GM12892 (cell line): ENCODE results near the gene AP3M1.

Source experiments
- DNase-seq: peaks from one replicate; pipeline ENCODE4 v3.0.0; 2011; ENCODE audit not compliant: insufficient read length
- FAIRE-seq: peaks from 2 replicates; lab custom pipeline; 2011; peaks lifted over from hg19 to GRCh38; lab: Jason Lieb, UNC
- POLR2A ChIP-seq: IDR thresholded peaks from 2 replicates; pipeline ENCODE4 v1.6.1; 2011; ENCODE audit warnings: low read depth, low read length, control low read depth
- POLR2AphosphoS5 ChIP-seq: IDR thresholded peaks from 2 replicates; pipeline ENCODE4 v1.6.1; 2011; ENCODE audit warnings: low read depth, low read length, control low read depth
- TAF1 ChIP-seq: IDR thresholded peaks from 2 replicates; pipeline ENCODE4 v1.6.1; 2011; ENCODE audit warnings: low read depth, mild to moderate bottlenecking, control low read depth, low read length, borderline replicate concordance

Gene AP3M1

DNA sequence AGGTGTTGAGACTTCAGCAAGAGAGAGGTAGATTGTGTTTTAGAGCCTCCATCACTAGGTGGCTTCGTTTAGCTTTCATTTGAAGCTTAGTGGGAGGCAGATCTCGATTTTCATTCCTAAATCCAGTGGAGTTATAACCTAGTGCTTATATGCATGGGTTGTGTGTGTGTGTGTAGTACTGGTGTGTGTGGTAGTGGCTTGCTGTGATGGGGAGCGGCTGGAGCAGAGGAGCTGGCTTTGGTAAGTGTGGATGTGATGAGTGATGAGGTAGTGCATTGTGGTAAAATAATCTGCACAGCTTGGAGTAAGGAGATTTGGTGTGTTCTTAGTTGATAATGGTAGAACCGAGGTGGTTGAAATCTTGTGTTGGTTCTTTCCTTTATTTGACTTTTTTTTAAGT, 43.2 kb downstream of the AP3M1 start:
- FAIRE-seq: no peak
- TF ChIP-seq POLR2A (no peak), POLR2AphosphoS5 (no peak), TAF1 (no peak)
- no peak for DNase-seq

GRCh38 chr10:74104996-74105395, 45.6 kb downstream of the AP3M1 start:
- TF ChIP-seq TAF1: no peak
- no peak for TF ChIP-seq POLR2AphosphoS5
- TF ChIP-seq POLR2A: no peak
- DNase-seq (no peak), FAIRE-seq (no peak)

DNA sequence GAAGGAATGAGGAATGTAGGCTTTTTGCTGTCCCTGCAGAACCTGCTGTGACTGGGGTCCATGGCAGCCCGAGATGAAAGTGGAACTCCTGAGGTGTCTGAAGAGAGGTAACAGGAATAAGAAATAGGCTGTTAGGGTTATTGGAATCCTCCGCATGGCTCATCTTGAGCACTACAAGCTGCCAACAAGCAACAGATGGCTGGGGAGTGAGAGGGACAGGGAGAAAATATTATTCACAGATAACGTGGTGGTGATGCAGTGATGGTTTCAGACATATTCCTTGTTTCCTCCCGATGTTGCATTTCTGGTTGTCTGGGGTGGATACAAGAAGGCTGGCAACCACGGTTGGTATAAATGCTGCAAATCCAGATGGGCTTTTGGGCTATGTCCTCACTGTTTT, 46.1 kb downstream of the AP3M1 start:
- TF ChIP-seq POLR2AphosphoS5: no peak
- TF ChIP-seq POLR2A: no peak
- TF ChIP-seq TAF1: no peak
- DNase-seq: no peak
- FAIRE-seq: no peak

- TF ChIP-seq TAF1: no peak
- DNase-seq (peak; percentile 27), FAIRE-seq (no peak)
Measured at GRCh38 chr10:74103560-74104258, 46.9 kb downstream of the AP3M1 start.

DNA sequence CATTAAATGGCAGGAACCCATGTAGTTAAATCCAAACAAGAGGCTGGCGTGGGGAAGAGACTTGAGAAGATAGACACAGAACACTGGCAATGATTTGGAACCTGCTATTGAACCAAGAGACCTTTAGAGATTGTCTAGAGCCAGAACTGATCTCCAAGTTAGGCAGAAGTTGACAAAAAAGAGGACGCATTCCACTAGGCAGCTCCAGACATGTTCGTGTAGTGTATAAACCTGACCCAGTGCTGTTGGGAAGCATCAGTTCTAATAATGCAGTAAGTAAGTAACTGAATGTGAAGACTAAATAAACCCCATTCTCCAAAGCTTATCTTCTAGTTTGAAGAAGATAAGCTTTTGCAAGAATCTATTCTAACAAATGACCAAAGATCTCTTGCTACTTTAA, 50.8 kb downstream of the AP3M1 start:
- TF ChIP-seq POLR2A: no peak
- no peak for TF ChIP-seq TAF1
- TF ChIP-seq POLR2AphosphoS5: no peak
- FAIRE-seq: no peak
- no peak for DNase-seq

DNA sequence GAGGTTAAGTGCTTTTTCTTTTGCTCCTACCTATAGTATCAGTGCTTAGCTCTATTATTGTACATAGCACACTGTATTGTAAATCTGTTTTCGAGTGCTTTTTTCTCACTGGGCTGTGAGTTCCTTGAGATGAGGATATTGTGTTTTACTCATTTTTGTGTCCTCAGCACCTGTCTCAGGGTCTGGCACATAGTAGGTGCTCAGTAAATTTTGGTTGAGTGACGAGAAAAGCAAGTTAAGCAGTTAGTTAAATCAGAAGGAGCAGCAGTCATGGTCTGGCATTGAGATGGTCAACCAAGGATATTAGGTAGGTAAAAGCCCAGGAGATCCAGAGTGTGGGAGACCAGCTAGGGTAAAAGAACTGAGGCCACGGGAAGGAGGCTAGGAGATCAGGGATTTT, 51.2 kb downstream of the AP3M1 start:
- FAIRE-seq (no peak), DNase-seq (no peak)
- TF ChIP-seq TAF1 (no peak), POLR2AphosphoS5 (no peak)

- DNase-seq (no peak), FAIRE-seq (no peak)
- TF ChIP-seq POLR2AphosphoS5: no peak
- TF ChIP-seq POLR2A: no peak
- no peak for TF ChIP-seq TAF1
Measured at GRCh38 chr10:74097776-74098175, 52.9 kb downstream of the AP3M1 start.

- peak; percentile 67 for FAIRE-seq
- TF ChIP-seq POLR2A: no peak
- TF ChIP-seq TAF1: no peak
- no peak for TF ChIP-seq POLR2AphosphoS5
- peak; percentile 23 for DNase-seq
Measured at GRCh38 chr10:74096777-74097176, 53.9 kb downstream of the AP3M1 start.

GRCh38 chr10:74094231-74094630, 56.4 kb downstream of the AP3M1 start:
- FAIRE-seq: no peak
- DNase-seq: no peak
- TF ChIP-seq POLR2A (no peak), TAF1 (no peak), POLR2AphosphoS5 (no peak)

DNA sequence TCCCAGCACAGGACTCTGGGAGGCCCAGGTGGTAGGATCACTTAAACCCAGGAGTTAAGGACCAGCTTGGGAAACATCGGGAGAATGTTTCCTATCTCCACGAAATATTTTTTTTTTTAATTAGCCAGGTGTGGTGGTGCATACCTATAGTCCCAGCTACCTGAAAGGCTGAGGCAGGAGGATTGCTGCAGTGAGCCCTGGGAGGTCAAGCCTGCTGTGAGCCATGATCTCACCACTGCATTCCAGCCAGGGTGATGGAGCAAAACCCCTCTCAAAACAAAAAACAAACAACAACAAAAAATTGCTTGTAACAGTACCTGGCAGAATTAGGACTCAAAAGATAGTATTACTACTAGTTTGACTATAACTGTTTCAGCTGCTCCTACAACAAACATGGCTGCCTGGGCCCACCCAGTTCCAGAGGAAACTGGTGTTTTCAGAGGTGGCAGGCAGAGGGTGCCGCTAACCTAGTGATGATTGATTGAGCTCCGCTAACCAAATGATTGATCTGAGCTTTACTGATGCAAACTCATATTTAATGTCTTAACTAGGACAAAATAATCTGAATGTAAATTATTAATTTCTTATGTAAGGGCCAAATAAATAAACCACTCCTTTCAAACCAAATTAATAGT, 57.0 kb downstream of the AP3M1 start:
- no peak for FAIRE-seq
- no peak for TF ChIP-seq POLR2AphosphoS5
- no peak for TF ChIP-seq POLR2A
- TF ChIP-seq TAF1: no peak
- no peak for DNase-seq

GRCh38 chr10:74092372-74092771, 58.3 kb downstream of the AP3M1 start:
- TF ChIP-seq POLR2A (no peak), POLR2AphosphoS5 (no peak), TAF1 (no peak)
- FAIRE-seq (no peak), DNase-seq (no peak)

DNA sequence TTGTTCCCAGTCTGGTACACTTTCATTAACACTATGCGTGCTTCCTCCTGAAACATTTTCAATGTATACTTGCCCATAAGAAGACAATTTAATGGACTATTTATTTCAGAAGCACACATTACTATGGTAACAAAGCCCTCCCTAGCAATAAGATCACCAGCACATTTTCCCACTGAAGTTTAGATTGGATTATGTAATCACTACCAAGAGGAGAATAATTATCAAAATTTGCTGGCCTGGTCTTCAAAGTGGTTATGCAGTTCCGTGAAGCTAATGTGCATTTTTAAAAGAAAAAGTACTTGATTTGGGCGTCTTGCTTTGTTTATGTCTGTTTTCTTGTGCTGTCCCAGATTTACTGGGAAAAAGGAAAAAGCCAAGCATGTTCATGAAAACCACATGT, 61.9 kb downstream of the AP3M1 start:
- no peak for FAIRE-seq
- TF ChIP-seq POLR2AphosphoS5 (no peak), TAF1 (no peak), POLR2A (no peak)
- no peak for DNase-seq
